AG09309 (cell line): Measurements from ENCODE around the gene PTMS.

Experiments
- DNase-seq: peaks from one replicate; pipeline ENCODE4 v3.0.0-alpha.2; 2010; ENCODE audit warnings: low read depth
- H3K4me3 ChIP-seq: 2 replicates; pipeline ENCODE4 v1.5.1; 2011; ENCODE audit warnings: mild to moderate bottlenecking, low read depth, low read length, moderate library complexity; ENCODE audit not compliant: control insufficient read depth
- TF ChIP-seq, protein P1 (sequence below): IDR thresholded peaks from 2 replicates; pipeline ENCODE4 v1.5.1; 2011; ENCODE audit warnings: mild to moderate bottlenecking, low read depth, low read length, inconsistent platforms; ENCODE audit not compliant: insufficient read depth, control insufficient read depth; ENCODE audit errors: missing control alignments

Gene PTMS

DNA sequence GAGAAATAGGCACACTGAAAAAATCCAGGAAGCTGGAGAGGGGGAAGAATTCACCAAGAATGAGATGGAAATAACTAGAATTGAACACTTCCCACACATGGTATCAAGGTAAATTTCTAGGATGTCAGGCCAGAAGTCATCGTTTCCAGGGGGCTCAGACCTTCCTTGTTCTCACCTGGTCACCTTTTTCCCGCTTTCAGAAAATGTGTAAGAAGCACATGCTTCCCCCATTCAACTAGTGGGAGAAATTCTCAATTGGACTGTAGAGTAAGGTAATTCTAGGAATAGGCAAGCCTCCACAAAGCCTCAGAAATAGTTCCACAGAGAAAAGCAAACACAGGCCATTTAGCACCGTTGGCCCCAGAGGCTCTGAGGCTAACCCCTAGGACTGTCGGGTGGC, 2.8 kb upstream of the PTMS start:
- H3K4me3 ChIP-seq: peak overlapping the region; percentile 24
- TF ChIP-seq, protein P1, sequence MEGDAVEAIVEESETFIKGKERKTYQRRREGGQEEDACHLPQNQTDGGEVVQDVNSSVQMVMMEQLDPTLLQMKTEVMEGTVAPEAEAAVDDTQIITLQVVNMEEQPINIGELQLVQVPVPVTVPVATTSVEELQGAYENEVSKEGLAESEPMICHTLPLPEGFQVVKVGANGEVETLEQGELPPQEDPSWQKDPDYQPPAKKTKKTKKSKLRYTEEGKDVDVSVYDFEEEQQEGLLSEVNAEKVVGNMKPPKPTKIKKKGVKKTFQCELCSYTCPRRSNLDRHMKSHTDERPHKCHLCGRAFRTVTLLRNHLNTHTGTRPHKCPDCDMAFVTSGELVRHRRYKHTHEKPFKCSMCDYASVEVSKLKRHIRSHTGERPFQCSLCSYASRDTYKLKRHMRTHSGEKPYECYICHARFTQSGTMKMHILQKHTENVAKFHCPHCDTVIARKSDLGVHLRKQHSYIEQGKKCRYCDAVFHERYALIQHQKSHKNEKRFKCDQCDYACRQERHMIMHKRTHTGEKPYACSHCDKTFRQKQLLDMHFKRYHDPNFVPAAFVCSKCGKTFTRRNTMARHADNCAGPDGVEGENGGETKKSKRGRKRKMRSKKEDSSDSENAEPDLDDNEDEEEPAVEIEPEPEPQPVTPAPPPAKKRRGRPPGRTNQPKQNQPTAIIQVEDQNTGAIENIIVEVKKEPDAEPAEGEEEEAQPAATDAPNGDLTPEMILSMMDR: no peak
- no peak for DNase-seq

DNA sequence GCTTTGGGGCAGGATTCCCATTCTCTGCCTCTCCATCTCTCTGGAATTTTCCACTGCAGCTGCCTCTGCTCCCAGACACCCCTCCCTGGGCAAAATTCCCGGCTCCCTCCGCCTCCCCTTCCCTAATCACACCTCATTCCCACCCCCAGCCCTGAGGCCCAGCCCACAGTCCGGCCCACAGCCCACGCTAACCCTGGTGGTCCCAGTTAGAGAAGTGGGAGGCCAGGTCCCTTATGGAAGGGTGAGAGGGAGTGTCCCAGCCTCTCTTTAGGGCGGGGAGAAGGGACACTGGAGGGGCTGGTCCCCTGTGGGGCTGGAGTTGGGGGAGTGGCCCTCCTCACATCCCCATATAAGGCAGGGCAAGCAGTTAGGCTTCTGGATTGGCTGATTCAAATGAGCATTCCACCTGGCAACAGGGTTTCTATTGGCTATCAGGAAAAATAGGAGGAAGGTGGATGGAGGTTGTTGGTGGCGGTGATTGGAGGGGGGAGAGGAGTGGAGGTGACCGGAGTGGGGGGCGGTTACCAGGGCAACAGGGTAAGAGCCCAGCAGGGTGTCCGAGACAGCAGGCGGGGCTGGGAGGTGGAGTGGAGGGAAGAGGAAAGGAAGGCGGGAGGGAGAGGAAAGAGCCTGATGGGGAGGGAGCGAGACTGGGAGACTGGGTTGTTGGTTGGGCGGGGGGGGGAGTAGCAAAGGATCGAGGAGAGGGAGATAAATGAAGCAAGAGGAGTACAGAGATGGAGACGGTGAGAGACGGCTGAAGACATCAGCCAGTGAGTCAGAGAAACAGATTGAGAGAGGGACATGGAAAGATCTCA, 1.9 kb upstream of the PTMS start:
- H3K4me3 ChIP-seq: peak overlapping the region; percentile 31
- peak; percentile 98 for DNase-seq
- TF ChIP-seq, protein P1: no peak

DNA sequence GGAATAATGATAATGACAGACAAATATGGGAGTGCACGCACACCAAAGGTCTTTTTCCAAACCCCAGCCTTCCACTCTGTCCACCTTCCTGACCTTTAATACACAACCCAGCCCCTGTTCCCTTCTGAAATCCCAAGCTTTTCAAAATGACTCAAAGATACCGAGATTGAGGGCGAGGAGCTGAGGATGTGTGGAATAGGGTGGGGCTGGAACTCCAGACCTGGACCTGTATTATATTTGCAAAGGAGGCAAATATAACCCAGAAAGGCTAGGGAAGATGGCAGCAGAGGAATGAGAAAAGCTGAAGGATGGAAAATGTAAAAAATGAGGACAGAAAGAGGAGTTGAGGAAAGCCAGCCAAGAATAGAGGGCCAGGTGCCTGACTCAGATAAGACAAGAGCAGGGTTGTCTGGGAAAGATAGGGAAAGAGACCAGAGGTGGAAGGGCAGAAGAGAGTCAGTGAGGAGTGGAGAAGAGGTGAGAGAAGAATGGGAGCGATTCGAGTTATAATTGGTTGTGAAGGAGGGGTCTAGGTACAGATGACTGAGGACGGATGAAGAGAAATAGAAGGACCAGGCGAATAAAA, 1.0 kb upstream of the PTMS start:
- no peak for DNase-seq
- H3K4me3 ChIP-seq: no peak overlapping the region
- TF ChIP-seq, protein P1: no peak

DNA sequence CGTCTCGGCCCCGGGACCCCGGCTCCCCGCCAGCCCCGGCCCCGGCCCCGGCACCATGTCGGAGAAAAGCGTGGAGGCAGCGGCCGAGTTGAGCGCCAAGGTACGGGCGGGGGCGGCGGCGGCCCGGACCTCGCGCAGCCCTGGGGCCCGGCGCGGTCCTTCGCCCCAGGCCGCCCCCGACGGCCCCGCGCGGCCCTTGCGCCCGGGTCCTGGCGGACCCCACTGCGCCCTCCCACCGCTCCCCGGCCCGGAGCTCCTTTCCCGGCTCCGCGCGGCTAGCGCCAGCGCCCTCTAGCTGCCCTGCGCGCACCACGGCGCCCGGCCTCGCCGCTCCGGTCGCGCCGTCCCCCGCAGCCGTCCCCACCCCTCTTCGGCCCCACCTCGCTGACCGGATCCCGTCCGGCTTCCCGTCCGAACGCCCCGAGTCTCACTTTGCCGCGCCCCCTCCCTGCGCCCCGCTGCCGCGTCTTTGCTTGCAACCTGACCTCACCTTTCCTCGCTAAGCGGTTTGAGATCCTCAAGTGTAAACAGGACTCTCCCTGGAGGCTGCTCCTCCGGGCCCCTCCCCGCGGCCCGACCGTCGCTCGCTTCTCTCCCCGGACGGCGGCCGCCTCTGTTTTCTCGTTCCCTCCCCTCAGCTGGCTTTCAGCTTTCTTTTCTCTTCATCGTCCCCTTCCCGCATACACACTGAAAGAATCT, 637 bp downstream of the PTMS start:
- DNase-seq: no peak
- peak overlapping the region; percentile 93 for H3K4me3 ChIP-seq
- TF ChIP-seq, protein P1: peak; percentile 49

DNA sequence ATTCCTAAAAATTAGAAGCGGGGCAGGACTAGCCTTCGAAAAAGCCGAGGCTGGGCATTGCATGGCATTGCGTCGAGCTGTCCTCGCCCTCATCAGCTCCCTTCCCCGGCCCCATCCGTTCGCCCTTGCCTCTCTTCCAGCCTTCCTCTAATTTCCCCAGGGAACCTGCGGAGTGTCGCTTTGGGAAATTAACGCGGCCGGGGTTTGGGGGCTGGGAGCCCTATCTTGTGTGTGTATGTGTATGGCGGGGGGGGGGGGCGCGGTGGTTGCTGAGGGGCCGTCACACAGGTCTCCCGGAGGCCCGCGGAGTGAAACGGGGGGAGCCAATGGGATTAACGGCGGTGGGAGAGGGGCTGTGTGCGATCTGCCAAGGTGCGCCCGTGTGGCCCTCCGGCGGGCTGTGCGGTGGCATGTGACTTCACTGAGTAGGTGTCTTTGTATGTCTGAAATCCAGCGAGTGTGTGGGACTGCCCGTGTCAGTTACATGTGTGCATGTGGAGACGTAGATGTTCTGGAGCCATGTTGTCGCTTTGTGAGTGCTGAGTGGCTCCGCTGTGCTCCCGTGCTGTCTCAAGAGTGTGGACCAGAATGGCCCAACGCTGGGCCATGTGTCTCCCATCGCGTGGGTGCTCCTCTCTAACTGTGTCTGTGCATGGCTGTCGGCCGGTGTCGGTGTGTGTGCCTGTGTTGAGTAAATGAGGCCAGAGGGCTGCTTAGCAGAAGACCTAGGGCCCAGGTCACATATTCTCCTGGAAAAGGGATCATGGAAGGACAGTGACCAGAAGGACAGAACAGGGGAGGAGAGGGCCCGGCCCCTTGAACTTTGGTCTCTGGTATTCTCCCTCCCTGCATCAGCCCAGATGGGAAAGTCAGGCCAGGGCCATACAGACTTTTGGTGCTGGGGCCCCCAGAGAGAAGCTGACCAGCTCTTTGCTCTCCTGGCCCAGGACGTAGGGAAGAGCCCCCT, 1.5 kb downstream of the PTMS start:
- H3K4me3 ChIP-seq: peak overlapping the region; percentile 93
- no peak for DNase-seq
- TF ChIP-seq, protein P1: no peak

DNA sequence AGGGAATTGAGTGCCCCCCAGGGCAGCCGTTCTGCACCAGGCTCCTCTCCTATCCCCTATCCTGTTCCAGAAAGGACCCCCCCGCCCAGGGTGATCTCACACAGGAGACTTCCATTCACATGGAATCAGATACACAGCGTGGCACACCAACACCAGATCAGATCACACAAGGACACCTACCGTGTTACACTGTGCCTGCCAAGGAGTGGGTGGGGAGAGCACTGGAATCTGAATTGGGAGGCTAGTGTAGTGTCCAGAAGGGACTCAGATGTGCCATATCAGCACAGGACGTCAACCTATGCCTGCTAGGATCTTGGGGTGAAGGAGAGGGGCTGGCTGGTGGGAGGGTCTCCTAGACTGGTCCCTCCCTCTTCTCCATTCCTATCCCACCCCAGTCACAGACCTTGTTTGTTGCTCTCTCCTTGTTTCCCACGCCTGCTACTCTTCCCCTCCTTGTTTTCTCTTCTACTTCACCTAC, 2.3 kb downstream of the PTMS start:
- TF ChIP-seq, protein P1: no peak
- no peak for DNase-seq
- peak overlapping the region; percentile 93 for H3K4me3 ChIP-seq
